GM21737 (cell line): ENCODE data around the gene MISP.
"Not testable (repeated sequence)": the region's sequence is repeated elsewhere in the genome, so short reads cannot be mapped to it uniquely, and the experiment has no call there.

Experiments
- ATAC-seq: cut with Tn5 transposase; IDR thresholded peaks from one replicate; pipeline ENCODE4 v1.9.1; 2021; ENCODE audit warnings: mild to moderate bottlenecking, moderate library complexity; ENCODE audit not compliant: unreplicated experiment

The MISP gene

DNA sequence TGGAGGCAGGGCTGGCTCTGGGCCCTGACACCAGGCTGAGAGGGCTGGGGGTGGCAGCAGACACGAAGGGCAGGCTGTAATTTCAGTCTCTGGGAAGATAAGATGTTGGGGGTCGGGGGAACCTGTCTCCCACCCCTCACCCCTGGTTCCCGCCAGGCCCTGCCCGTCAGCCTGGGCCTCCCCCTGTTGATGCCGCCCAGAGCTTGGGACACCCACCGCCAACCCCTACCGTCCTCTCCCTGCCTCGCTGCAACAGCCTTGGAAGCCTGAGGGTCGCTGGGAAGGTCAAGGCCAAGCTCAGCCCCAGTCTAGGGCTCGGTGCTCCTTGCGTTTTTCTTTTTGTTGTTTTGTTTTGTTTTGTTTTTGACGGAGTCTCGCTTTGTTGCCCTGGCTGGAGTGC is 27.7 kb upstream of the MISP start:
- ATAC-seq = no peak

DNA sequence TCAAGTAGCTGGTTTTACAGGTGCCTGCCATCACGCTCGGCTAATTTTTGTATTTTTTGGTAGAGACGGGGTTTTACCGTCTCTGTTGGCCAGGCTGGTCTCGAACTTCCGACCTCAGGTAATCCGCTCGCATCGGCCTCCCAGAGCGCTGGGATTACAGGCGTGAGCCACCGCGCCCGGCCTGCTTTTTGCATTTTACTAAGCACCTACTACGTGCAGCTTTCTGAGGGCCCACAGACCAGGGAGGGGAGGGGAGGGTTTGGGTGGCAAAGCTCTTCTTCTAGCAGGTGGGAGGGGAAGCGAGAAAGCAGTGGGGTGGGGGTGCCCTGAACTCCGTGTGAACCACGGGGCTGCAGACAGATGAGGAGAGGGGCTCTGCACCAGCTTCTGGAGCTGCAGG is 27.2 kb upstream of the MISP start:
- no peak for ATAC-seq

DNA sequence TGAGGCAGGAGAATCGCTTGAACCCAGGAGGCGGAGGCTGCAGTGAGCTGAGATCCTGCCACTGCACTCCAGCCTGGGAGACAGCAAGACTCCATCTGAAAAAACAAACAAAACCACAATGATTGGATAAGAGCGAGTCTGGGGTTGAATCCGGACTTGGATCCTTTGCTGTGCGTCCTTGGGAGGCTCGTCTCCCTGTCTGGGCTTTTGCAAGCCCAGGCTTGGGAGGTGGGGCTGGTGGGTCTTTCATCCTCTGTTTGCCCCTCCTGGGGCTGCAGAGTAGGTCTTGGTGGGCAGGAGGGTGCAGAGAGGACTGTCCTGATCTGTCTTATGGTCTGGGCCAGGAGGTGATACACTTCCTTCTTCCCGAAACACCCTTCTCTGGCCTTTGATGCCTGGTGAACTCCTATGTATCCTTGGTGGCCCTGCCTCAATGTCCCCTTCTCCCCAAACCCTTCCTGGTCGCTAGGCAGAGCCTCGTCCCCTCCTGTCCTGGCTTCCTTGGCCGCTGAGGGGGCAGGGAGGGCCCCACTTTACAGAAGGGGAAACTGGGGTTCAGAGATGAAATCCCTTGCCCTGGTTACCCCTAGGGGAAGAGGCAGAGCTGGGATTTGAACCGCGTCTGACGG is 25.3 kb upstream of the MISP start:
- no peak for ATAC-seq

DNA sequence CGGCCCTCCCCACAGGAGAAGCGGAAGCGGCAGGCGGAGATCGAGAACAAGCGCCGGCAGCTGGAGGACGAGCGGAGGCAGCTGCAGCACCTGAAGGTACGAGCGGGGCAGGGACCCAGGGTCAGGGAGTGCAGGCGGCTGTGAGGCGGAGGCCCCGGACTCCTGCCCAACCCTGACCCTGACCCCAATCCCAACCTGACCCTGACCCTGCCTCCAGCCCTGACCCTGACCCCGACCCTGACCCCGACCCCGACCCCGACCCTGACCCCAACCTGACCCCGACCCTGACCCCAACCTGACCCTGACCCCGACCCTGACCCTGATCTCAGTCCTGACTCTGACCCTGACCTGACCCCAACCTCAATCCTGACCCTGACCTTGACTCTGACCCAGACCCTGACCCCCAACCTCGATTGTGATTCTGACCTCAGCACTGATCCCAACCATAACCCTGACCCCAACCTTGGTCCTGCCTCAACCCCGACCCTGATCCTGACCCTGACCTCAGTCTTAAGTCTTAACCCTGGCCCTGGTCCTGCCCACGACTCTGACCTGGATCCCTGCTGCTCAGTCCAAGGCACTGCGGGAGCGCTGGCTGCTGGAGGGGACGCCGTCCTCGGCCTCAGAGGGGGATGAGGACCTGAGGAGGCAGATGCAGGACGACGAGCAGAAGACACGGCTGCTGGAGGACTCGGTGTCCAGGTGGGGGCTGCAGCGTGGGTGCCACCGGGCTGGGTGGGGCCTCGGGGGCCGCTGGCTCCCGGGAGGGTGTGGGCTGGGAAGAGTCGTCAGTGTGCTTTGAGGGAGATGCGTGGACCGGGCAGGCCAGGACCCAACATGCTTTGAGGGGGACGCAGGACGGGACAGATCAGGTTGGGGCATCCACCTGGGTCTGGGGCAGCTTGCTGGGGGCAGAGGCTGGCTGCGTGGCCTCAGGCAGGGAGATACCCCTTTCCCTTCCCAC is 23.6 kb upstream of the MISP start:
- no peak for ATAC-seq

DNA sequence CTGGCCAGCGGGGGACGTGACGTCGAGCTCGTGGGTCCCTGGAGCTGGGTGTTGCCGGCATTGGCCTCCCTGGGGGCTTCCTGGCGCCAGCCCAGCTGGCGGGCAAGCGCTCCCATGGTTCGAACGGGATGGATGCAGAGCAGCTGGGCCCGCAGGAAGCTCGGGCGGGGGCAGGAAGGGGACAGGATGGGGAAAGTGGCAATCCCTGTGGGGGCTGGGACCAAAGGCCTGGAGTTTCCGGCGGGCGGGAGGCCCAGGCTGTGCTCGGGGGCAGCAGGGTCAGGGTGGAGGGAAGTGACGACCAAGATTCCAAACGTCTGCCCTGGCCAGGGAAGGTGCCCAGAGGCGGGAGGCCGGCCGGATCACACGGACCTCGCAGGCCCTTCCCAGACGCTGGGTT is 22.9 kb upstream of the MISP start:
- ATAC-seq = no peak

DNA sequence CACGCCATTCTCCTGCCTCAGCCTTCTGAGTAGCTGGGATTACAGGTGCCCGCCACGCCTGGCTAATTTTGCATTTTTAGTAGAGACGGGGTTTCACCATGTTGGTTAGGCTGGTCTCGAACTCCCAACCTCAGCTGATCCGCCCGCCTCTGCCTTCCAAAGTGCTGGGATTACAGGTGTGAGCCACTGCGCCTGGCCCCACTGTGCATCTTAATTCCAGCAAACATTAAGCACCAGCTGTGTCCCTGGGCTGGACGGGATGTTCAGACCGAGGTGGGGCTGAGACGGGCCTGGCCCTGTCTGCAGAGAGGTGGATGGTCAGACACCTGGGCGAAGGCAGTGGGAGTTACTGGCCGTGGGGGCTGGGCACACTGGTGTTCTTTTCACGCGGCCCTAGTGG is 21.3 kb upstream of the MISP start:
- ATAC-seq = not testable (repeated sequence)

DNA sequence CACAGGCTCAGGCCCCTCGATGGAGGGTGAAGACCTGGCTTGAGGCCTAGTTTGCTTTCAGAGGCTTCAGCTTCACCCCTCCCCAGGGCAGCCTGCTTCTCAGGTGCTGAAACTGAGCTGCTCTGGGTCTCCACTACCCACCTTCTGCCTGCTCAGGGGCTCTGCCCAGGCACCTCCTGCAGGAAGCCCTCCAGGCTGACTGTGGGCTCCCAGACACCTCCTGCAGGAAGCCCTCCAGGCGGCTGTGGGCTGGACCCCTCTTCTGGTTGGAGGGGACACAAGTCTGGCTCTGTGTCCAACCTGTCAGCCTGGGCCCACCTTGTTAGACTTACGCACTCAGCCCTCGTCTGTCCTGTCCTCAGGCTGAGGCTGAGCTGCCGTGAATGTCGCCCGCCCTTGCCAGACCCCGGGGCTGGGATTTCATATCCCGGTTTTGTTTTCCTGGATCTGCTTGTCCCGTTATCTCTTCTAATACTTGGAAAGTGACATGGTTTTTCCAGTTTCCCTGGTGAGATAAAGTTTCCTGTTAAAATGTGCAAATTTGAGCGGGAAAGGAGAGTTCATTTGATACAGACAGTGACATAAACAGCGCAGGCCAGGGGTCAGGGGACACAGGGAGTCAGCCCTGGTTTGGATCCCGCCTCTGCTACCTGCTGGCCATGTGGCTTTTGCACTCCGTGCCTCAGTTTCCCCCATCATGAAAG is 20.8 kb upstream of the MISP start:
- no peak for ATAC-seq

DNA sequence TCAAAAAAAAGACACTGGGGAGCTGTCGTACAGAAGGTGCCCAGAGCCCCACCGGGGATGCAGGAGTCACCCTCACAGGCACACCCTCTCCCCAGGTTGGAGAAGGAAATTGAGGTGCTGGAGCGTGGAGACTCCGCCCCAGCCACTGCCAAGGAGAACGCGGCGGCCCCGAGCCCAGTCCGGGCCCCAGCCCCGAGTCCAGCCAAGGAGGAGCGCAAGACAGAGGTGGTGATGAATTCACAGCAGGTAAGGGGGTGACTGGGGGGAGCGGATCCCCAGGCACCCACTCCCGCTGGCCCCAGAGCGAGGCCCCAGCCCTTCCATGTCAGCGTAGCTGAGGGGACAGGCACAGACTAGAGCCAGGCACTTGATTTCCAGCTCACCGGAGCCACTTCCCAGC is 19.9 kb upstream of the MISP start:
- no peak for ATAC-seq

DNA sequence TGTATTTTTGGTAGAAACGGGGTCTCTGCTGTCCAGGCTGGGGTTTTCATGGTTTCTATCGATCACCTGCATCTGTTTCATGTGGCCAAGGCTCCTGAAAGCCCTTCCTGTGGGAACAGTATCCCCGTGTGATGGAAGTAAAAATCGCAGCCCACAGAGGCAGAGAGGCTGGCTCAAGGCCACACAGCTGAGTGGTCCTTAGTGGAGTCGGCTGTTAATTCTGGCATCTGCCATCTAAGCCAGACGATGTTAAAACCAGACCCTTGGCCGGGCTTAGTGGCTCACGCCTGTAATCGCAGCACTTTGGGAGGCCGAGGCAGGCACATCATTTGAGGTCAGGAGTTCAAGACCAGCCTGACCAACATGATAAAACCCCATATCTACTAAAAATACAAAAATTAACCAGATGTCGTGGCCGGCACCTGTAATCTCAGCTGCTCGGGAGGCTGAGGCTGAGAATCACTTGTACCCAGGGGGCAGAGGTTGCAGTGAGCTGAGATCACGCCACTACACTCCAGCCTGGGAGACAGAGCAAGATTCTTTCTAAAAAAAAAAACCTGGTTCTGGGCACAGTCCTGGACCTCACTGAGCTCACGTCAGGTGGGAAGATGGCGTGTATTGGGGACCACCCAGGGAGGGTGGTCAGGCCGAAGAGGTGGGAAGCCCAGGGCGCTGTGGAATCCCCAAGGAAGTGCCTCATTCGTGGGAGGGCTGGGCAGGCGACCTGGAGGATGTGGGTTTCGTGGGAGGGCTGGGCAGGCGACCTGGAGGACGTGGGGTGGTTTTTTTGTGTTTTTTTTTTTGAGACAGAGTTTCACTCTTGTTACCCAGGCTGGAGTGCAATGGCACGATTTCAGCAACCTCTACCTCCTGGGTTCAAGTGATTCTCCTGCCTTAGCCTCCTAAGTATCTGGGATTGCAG is 18.5 kb upstream of the MISP start:
- no peak for ATAC-seq

DNA sequence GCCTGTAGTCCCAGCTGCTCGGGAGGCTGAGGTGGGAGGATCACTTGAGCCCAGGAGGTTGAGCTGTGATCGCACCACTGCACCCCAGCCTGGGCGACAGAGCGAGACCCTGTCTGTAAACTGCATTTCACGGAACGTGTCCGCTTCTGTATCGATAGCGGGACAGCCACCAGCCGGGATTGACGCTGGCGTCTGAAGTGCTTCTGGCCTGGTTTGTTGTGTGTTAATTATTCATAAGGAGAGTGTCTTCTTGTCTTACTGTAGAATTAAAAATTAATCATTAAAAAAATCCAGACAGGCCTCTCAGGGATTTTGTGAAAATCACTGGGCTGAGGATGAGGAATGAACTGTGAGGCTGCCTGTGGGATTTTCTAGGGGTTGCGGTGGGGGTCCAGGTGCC is 16.2 kb upstream of the MISP start:
- ATAC-seq = no peak

DNA sequence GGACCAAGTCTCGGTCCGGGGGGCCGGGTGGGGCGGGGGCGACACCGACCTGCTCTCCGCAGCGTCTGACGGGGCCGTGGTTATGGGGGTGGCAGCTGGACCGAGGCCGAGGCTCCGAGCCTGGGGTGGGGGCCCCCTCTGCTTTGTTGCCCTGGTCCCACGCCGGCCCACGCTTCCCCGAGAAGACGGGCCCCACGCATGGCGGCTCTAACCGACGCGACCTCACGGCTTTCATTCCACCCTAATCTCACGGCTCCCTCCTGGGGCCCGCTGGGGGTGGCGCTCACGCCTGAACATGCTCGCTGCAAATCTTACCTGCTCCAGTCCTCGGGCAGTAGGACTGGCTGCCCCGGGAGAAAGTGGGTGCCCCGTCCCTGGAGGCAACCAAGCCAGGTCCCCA is 14.8 kb upstream of the MISP start:
- ATAC-seq = no peak

DNA sequence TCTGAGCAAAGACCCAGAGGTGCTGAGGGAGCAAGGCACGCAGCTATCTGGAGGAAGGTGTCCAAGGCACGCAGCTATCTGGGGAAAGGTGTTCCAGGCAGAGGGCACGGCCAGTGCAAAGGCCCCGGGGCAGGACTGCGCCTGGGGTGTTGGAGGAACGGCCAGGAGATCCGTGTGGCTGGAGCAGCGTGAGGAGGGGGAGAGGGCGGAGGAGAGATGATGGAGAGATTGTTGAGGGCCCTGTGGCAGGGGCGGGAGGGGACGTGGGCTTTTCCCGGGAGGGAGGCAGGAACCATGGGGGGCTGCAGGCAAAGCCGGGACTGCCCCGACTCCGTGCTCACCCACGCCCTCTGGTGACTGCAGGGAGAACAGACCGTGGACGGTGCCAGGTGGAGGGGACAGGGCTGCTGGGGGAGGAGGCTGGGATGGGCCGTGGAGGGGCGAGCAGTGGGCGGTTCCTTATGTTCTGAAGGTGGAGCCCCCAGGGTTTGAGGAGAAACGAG is 13.3 kb upstream of the MISP start:
- no peak for ATAC-seq

DNA sequence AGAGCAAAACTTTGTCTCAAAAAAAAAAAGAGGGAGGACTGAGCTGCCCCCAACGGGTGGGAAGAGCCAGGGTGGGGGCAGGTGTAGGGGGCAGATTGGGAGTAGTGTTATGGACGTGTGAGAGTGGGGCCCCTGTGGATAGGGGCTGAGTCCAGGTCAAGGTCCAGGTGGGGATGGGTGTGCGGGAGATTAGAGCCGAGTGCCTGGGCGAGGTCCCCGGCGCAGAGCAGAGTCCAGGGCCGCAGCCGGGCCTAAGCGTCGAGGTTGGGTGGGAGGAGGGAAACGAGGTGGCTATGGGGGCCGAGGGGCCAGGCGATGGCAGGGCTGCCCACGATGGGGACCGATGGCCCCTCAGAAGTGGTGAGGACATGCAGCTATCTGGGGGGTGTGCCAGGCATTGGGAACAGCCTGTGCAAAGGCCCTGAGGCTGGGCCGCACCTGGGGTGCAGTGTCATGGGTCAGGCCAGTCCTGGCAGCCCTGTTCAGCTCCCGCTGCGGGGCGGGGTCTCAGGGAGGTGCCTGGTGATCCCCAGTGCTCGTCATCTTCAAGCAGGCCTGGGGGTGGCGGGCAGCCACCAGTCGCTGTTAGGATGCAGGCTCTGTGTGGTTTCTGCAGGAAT is 12.3 kb upstream of the MISP start:
- ATAC-seq = no peak

DNA sequence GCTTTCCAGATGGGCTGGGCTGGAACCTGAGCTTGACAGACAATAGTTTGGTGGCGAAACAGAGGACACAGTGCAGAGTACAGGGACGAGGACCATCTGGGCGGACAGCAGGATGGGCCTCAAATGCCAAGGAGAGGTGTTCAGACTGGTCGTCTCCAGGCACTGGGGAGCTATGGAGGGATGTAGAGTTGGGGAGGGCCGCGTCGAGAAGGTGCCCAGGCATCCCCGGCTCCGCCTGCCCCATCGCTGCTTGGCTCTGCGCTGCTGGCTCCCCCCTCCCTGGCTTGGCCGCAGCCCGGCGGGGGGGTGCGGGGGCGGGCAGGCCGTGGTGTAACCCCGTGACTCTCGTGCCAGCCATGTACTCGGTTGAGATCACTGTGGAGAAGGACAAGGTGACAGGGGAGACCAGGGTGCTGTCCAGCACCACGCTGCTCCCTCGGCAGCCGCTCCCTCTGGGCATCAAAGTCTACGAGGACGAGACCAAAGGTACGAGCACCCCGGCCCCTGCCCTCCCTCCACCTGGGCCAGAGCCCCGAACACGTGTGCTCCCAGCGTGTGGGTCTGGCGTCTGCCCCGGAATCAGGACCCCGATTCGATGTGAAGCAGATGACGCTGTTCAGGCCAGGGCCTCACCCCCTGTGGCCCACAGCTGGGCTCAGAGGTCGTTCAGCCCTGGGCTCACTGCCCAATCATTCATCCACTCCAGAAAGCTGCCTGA is 10.8 kb upstream of the MISP start:
- ATAC-seq = no peak

DNA sequence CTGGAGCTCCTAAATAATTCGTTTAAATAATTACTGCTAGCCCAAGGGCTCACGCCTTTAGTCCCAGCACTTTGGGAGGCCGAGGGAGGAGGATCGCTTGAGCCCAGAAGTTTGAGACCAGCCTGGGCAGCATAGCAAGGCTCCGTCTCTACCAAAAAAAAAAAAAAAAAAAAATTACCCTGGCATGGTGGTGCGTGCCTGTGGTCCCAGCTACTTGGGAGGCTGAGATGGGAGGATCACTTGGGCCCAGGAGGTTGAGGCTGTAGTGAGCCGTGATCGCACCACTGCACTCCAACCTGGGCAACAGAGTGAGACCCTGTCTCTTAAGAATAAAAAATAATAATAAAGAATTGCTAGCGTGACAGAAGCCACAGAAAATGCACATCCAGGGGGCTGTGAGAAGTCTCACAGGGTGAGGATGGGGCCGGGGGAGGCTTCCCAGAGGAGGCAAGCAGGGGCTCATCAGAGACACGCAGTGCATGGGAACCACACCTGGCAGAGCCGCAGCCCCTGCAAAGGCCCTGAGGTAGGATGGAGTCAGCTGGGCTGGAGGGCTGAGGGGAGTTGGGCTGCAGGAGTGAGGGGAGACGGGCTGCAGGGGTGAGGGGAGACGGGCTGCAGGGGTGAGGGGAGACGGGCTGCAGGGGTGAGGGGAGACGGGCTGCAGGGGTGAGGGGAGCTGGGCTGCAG is 10.0 kb upstream of the MISP start:
- not testable (repeated sequence) for ATAC-seq

DNA sequence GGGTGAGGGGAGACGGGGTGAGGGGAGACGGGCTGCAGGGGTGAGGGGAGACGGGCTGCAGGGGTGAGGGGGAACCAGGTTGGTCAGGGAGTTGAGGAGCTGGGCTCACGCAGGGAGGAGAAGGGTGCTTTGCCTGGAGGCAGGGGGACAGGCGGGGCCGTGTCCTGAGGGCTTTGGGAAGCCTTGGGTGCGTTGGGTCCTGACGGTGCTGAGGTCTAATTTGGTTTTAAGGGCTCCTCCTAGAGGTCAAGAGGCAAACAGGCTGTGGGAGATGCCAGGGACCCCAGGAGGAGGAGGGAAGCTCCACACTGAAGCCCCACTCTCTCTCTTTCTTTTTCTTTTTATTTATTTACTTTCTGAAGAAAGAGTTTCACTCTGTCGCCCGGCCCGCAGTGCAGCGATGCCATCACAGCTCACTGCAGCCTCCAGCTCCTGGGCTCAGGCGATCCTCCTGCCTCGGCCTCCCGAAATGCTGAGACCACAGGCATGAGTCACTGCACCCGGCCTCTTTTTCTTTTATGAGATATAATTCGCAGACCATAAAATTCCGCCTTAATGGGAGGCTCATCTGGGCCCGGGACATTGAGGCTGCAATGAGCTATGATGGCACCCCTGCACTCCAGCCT is 9.3 kb upstream of the MISP start:
- ATAC-seq = no peak

DNA sequence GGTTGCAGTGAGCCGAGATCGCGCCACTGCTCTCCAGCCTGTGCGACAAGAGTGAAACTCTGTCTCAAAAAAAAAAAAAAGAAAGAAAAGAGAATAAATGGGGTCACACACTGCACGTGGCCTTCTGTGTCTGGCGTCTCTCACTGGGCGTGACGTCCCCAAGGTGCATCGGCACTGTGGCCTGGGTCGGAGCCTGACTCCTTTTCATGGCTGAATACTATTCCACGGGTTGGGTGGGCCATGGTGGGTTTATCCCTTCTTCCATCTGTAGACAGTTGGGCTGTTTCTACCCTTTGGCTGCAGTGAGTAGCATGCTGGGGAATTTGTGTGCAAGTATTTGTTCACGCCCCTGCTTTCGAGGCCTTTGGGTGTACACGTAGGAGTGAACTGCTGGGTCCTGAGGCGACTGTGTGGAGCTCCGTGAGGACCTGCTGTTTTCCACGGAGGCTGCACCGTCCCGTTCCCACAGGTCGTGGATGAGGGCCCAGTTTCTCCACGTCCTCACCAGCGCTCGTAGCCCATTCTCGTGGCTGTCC is 8.3 kb upstream of the MISP start:
- no peak for ATAC-seq

DNA sequence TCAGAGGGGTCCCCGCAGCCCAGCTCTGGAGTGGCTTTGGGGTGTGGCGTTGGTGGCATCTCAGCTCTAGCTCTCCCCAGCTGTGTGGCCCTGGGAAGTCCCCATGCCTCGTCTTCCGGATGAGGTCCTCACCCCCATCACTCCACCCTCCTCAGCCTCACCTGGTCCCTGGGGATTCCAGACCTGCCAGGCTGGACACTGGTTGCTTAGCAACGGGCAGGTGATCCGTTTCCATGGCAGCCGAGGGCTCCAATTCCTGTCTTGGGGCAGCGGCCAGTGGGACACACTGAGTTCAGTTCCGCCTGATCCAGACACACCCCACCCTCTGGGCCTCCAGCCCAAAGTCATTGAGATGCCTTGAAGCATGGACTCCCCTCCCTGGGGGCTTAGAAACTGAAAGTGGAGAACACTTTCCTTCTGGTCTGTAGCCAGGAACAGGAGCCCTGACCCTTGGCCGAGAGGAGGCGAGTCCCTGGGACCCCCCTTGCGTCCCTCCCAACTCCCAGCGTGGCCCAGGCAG is 7.7 kb upstream of the MISP start:
- no peak for ATAC-seq
